GM08714 (cell line): ENCODE results near the gene ZNF821.
A peak's percentile ranks its signal among the peaks of the same experiment; 100 is the strongest.

Source experiments
- H3K4me3 ChIP-seq: fragments of 200-500 bp; sonication (Bioruptor generic); 2 replicates; pipeline ENCODE4 v1.5.1; 2014; ENCODE audit warnings: mild to moderate bottlenecking, low read length, inconsistent platforms
- ZNF274 ChIP-seq: IDR thresholded peaks from 2 replicates; pipeline ENCODE4 v1.6.1; 2012; ENCODE audit warnings: mild to moderate bottlenecking, low read depth, low read length

ZNF821 gene

GRCh38 chr16:71883849-71884638 lies at the start of gene ZNF821:
Gene ZNF821, minus strand, starts transcription at chr16:71884182. Its CDS starts 4,236 bp downstream, at chr16:71879946.
- TF ChIP-seq ZNF274: no peak
- H3K4me3 ChIP-seq: peak within 1 kb of the TSS; percentile 60

- no peak overlapping the region for H3K4me3 ChIP-seq
Measured at GRCh38 chr16:71933017-71933416, 49.0 kb upstream of the ZNF821 start.

GRCh38 chr16:71931599-71931998 lies 47.6 kb upstream of the ZNF821 start:
- TF ChIP-seq ZNF274: no peak

More at GRCh38 chr16:71933017-71933416, 49.0 kb upstream of the ZNF821 start:
- no peak for TF ChIP-seq ZNF274

GRCh38 chr16:71931001-71931400 lies 47.0 kb upstream of the ZNF821 start:
- no peak overlapping the region for H3K4me3 ChIP-seq
- TF ChIP-seq ZNF274: no peak

More at GRCh38 chr16:71931599-71931998, 47.6 kb upstream of the ZNF821 start:
- H3K4me3 ChIP-seq: no peak overlapping the region

GRCh38 chr16:71930013-71930563 lies 46.1 kb upstream of the ZNF821 start:
- no peak for TF ChIP-seq ZNF274

GRCh38 chr16:71929048-71929447 lies 45.1 kb upstream of the ZNF821 start:
- TF ChIP-seq ZNF274: no peak
- H3K4me3 ChIP-seq: no peak overlapping the region

More at GRCh38 chr16:71930013-71930563, 46.1 kb upstream of the ZNF821 start:
- H3K4me3 ChIP-seq: no peak overlapping the region

- no peak overlapping the region for H3K4me3 ChIP-seq
- TF ChIP-seq ZNF274: no peak
Measured at GRCh38 chr16:71927787-71928186, 43.8 kb upstream of the ZNF821 start.

GRCh38 chr16:71927383-71927782 lies 43.4 kb upstream of the ZNF821 start:
- H3K4me3 ChIP-seq: no peak overlapping the region
- TF ChIP-seq ZNF274: no peak

GRCh38 chr16:71924710-71925109 lies 40.7 kb upstream of the ZNF821 start:
- no peak for TF ChIP-seq ZNF274
- no peak overlapping the region for H3K4me3 ChIP-seq

GRCh38 chr16:71923941-71924690 lies 40.1 kb upstream of the ZNF821 start:
- no peak for TF ChIP-seq ZNF274
- no peak overlapping the region for H3K4me3 ChIP-seq

GRCh38 chr16:71920658-71921057 lies 36.7 kb upstream of the ZNF821 start:
- no peak overlapping the region for H3K4me3 ChIP-seq
- TF ChIP-seq ZNF274: no peak

GRCh38 chr16:71919035-71919434 lies 35.1 kb upstream of the ZNF821 start:
- H3K4me3 ChIP-seq: no peak overlapping the region
- TF ChIP-seq ZNF274: no peak

- TF ChIP-seq ZNF274: no peak
Measured at GRCh38 chr16:71917900-71918299, 33.9 kb upstream of the ZNF821 start.

GRCh38 chr16:71916397-71916920 lies 32.5 kb upstream of the ZNF821 start:
- H3K4me3 ChIP-seq: no peak overlapping the region
- TF ChIP-seq ZNF274: no peak

More at GRCh38 chr16:71917900-71918299, 33.9 kb upstream of the ZNF821 start:
- H3K4me3 ChIP-seq: no peak overlapping the region
